Activated CD8-positive, alpha-beta memory T cell treated with anti-CD3 and anti-CD28 coated beads, Interleukin-2, amount 50 U/mL, for 1 hour (primary cell): ENCODE results near the gene USP2.

Experiments used
- DNase-seq: peaks from one replicate; pipeline ENCODE4 v3.0.0-alpha.2; 2020; ENCODE audit errors: extremely low read depth

Gene USP2

DNA sequence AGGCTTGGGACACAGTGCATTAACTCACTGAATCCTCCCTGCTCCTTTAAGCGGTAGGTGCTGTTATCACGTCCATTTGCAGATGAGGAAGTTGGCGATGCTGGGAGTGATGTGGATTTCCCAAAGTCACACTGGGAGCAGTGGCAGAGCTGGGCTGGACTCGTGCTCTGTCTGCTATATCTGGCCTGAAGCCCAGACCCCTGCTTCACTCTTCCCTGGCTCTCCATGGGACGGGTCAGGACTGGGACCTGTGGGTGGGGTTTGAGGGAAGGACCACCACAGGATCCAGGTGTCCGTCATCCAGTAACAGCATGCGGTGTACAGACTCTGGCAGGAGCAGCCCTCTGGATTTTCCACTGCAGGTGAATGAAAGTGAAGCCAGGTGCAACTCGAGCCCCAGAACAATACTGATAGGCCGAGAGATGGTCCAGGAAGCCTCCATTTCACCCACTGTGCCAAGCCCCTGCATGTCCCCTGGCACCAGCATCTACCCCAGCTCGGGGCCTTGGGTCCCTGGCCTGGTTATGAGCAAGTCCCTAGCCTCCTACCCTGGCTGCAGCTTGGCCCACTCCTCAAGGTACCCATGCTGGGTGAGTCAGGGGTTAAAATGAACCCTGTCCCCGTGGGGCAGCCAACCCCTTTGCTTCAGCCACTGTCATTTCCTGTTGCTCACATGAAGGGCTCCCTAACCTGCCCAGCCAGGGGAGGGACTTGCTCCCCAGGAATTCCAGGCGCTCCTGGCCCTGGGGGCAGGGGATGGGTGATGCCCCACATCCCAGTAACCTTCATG, 4.2 kb downstream of the USP2 start:
- DNase-seq: no peak

GRCh38 chr11:119376197-119376847, 5.2 kb downstream of the USP2 start:
- DNase-seq: no peak

DNA sequence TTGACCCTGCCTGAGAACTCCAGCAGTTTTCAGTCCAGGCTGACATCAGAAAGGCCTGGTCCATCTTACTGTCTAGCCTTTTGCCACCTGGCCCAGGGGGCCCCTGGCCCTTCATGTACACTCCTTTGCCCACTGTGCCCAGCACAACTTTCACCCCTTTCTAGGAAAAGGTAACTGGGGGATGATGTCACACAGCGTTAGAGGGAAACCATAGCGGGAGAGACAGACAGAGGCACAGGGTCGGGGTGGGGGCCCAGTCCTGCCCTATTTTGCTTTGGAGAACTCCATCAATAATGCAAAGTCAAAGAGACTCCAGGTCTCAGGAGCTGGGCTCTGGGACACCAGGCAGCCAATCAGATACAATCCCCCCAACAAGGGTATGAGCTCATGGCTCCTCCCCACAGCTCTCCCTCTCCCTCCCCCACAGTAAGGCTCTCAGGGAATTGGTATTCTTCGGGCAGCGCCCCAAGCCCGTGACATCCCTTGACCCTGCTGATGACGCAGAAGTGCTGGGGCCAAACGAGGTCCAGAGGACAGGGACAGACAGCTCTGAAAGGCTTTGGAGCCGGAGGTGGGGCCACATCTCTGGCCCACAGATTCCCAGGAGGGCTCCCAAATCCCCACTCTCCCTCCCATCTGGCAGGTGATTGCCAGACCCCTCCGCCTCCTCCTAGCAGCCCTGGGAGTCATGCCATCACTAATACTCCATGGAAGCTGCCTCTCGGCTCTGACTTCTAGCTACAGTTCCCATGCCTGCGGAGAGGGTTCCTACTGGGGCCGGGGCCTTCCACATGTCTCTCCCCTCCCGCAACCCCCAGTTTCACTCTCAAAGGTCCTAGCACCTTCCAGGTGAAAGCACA, 5.9 kb downstream of the USP2 start:
- DNase-seq: no peak

DNA sequence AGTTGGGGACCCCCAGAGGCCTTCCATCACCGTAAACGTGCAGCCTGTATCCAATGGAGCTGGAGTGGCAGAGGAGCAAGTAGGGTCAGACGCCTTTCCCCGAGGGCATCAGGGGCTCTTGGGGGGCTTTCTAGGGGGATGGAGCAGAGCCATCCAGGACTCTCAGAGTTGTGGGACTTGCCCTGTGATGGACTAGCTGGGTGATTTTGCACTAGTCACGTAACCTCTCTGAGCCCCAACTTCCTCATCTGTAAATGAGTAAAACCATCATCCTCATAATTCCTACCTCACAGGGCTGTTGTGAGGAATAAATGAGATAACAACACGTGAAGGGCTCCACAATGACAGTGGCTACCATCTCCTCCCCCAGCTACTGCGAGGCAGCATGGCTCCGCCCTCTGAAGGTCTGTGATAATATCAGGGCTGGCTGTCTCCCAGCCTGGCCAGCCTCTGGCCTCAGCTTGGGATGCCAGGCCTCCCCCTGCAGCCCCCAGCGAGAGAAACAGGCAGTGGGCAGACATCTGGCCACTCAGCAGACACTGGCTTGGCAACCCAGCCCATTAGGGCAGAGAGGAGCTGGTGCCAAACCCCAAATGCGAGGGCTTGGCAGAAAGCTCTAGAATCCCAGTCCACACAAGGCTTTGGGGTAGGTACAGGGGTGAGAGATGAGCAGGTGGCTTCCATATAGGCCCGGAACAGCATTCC, 6.7 kb downstream of the USP2 start:
- DNase-seq: no peak

GRCh38 chr11:119373921-119374631, 7.4 kb downstream of the USP2 start:
- DNase-seq: no peak

DNA sequence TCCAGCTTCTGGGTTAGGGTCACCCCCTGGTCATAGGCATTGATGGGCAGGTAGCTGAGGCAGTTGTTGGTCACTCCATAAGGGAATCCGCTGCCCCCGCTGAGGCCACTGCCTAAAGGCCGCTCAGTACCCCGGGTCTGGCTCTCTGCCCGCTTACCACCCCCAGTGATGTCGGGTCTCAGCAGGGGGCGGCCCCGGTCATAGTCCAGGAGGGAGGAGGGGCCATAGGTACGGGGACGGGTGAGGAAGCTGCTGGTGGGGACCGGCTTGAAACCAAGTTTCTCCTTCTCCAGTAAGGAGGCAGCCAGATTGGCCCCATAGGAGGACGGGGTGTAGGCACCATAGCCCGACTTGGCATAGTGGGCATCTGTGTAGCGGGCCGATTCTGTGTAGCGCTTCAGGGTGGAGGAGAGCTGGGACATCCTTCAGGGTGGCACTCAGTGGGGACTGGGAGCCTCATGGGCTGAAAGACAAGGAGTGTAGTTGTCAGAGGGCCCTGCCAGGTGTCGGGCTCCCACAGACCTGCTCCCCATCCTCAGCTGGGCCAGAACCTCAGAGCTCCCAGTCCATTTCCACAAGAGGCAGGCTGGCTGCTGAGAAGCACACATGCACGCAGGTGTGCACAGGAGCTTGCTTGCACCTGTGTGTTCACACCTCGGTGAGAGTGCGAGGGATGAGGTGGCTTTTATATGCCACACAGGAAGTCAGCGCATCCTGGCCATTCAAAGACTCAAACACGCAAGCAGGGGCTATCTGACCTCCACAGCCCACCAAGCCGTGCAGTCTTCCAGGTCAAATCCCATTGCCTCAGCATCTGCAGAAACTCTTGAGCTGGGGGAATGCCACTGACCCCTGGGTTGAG, 8.2 kb downstream of the USP2 start:
- no peak for DNase-seq

GRCh38 chr11:119372260-119373058, 9.0 kb downstream of the USP2 start:
- DNase-seq: no peak

DNA sequence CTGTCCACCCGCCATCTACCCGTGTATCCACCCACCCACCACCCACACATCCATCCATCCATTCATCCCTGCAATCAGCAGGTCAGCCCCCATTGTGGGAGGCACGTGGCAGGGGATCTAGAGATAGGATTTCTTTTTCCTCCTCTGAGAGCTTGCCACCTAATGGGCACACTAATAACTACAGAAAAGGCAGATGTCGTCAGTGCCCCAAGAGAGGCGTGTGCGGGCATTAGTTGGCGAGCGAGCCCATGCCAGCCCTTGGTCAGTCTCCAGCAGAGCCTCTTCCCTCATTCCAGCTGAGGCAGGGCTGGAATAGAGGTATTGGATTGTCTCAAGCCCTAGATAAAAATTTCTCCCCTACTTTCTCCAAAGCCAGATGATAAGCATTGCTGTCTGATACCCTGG, 9.7 kb downstream of the USP2 start:
- DNase-seq: no peak

- DNase-seq: no peak
Observed at GRCh38 chr11:119371067-119371601, 10.4 kb downstream of the USP2 start.

DNA sequence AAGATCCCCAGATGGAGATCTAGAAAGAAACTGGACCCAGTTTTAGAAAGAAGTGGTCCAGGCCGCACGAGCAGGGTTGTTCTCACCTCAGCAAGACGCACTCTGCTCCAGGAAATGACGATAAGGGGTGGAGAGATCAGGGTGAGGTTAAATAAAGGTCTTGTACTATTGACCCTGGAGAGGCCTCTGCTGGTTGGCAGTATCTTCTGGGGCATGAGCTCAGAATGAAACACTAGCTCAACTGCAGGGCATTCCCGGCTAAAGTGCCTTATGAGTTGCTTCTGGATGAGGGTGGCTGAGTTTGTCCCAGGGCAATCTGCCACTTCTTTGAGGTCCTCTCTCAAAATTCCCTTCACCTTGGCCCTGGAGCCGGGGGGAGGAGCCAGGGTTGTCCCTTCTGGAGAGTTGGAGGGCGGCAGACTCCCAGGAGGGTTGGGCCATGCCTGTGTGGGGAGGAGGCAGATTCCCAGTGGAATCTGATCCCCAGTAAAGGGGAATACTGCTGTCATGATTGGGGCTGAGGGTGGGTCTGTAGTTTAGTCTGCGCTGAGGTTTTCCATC, 10.9 kb downstream of the USP2 start:
- DNase-seq: no peak

DNA sequence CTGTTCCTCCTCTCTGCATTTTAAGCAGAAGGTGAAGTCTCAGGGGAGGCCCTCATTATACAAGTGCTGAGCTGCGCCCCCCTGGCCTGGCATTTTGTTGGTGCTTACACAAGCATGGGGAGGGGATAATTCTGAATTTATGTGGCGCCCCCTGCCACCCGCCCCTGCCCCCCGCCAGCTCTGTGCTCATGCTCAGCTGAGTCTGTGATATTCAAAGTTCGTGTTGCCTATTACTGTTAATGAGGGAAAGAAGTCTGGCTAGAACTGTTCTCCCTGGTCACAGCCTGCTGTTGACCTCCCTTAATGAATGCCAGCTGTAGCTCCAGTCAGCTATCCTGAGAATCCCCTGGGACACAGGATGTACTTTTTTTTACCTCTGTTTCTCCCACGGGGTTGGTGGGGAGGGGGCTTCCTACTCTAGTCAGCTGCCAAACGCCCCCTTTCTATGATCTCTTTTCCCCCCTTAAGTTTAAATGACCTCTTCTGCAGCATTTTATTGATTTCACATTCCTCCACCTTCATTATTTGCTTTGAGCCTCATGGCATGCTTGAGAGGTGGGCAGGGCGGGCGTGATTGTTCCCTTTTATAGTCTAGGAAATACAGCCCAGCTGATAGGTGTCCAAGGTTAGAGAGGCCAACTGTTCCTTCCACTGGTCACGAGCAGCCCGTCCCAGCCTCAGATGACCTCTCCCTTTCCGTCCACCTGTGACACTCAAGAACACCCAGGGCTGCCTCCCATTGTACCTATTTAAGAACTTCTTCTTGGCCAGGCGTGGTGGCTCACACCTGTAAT, 12.2 kb downstream of the USP2 start:
- DNase-seq: no peak

DNA sequence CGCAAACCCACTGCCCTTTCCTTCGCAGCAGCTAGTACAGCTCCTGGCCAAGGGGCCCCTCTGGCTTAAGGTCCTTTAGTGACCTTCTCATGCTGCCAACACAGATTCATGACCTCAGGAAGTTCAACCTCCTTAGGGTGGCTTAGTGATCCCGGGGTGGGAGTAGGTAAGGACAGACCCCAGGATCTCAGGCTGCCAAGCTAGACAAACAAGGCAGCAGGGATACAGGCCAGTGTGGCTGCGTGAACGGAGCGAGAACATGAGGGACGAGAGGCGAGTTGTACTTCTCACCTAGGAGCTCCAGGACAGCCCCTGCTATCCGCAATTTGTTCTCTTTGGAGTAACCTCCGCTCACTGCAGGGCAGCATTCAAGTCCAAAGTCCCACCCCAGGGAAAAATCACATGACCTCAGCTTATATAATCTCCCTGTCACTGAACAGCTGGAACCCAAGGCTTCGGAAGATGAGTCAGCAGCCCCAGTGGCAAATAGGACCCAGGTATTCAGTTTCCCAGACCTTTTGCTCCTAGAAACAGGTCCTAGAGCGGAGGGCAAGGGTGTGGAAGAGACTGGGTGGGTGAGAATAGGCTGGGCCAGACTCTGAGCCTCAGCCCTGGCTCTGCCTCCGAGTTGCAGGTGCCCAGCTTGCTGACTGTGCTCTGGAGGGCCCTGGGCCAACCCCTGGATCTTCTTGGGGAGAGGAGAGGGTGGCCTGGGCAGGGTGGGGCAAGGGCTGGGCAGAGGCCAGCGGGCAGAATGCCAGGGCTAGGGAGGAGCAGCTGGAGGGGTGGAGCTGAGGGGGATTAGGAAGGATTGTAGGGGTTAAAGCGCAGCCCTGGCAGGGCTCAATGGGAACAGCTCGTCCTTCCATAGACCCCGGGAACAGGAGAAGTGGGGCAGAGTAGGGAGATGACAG, 13.1 kb downstream of the USP2 start:
- no peak for DNase-seq

- no peak for DNase-seq
Observed at GRCh38 chr11:119367661-119368120, 13.8 kb downstream of the USP2 start.

- DNase-seq: no peak
Observed at GRCh38 chr11:119366690-119367620, 14.5 kb downstream of the USP2 start.

GRCh38 chr11:119365071-119365591, 16.4 kb downstream of the USP2 start:
- DNase-seq: no peak
